GM23248 (cell line): ENCODE data around the gene KRT38.

ENCODE experiments used
- EZH2 ChIP-seq: fragments of 200-600 bp; sonication (generic); IDR thresholded peaks from 2 replicates; pipeline ENCODE4 v1.6.1; 2018; ENCODE audit warnings: antibody characterized with exemption, mild to moderate bottlenecking; ENCODE audit not compliant: insufficient read depth, poor library complexity, severe bottlenecking
- EZH2phosphoT487 ChIP-seq: fragments of 200-600 bp; sonication (generic); IDR thresholded peaks from 2 replicates; pipeline ENCODE4 v1.6.1; 2018; ENCODE audit warnings: antibody characterized with exemption, moderate library complexity, mild to moderate bottlenecking, low read depth; ENCODE audit not compliant: insufficient read depth

DNA sequence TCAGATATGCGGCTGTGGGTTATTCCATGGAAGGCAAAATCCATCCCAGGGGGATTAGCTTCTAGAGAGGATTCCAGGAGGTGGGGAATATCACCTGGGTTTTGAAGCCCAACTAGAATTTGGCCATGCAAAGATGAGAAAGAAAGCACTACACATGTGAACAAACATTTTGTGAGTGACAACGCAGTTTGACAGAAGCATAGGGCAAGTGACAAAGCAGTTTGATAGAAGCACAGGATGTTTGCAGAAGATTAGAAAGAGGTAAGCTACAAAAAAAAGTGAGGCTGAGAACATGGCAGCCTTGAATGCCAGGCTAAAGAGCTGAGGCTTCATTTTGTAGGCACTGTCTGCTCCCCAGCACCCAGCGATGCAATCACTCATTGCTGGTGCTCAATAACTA lies 12.3 kb upstream of the KRT38 start:
- TF ChIP-seq EZH2phosphoT487 (no peak), EZH2 (no peak)
